HEK293 (cell line): ENCODE data around the gene ERCC6L.

ENCODE experiments used
- HOXC10 ChIP-seq: sonication (generic); formaldehyde crosslinking; IDR thresholded peaks from 2 replicates; pipeline ENCODE4 v1.8.1; 2023; ENCODE audit warnings: mild to moderate bottlenecking, missing genetic modification reagents
- HOXD13 ChIP-seq: sonication (generic); formaldehyde crosslinking; IDR thresholded peaks from 2 replicates; pipeline ENCODE4 v1.8.0; 2022; ENCODE audit warnings: missing genetic modification reagents, borderline replicate concordance
- IKZF3 ChIP-seq: fragments of 450-650 bp; IDR thresholded peaks from 2 replicates; pipeline ENCODE4 v1.5.0; 2018; ENCODE audit warnings: missing biosample characterization, mild to moderate bottlenecking, missing genetic modification characterization, moderate library complexity
- KLF1 ChIP-seq: fragments of 450-650 bp; formaldehyde crosslinking; IDR thresholded peaks from 2 replicates; pipeline ENCODE4 v1.5.1; 2016; ENCODE audit warnings: missing biosample characterization, missing genetic modification characterization
- KLF17 ChIP-seq: fragments of 450-650 bp; formaldehyde crosslinking; IDR thresholded peaks from 2 replicates; pipeline ENCODE4 v1.5.1; 2016; ENCODE audit warnings: missing biosample characterization, missing genetic modification characterization
- PATZ1 ChIP-seq: fragments of 450-650 bp; formaldehyde crosslinking; IDR thresholded peaks from 2 replicates; pipeline ENCODE4 v1.5.1; 2016; ENCODE audit warnings: missing biosample characterization, missing genetic modification characterization
- PRDM1 ChIP-seq: fragments of 450-650 bp; formaldehyde crosslinking; IDR thresholded peaks from 2 replicates; pipeline ENCODE4; 2016; ENCODE audit warnings: missing biosample characterization, missing genetic modification characterization
- PRDM10 ChIP-seq: fragments of 450-650 bp; formaldehyde crosslinking; IDR thresholded peaks from 2 replicates; pipeline ENCODE4 v1.5.1; 2016; ENCODE audit warnings: missing biosample characterization, missing genetic modification characterization
- ZBTB10 ChIP-seq: fragments of 450-650 bp; formaldehyde crosslinking; IDR thresholded peaks from 2 replicates; pipeline ENCODE4 v1.5.1; 2016; ENCODE audit warnings: missing biosample characterization, missing genetic modification characterization
- ZBTB20 ChIP-seq: fragments of 450-650 bp; formaldehyde crosslinking; IDR thresholded peaks from 2 replicates; pipeline ENCODE4 v1.5.1; 2016; ENCODE audit warnings: missing biosample characterization, missing genetic modification characterization
- ZNF114 ChIP-seq: fragments of 450-650 bp; formaldehyde crosslinking; IDR thresholded peaks from 2 replicates; pipeline ENCODE4 v1.5.0; 2017; ENCODE audit warnings: missing biosample characterization, missing genetic modification characterization
- ZNF214 ChIP-seq: fragments of 450-650 bp; formaldehyde crosslinking; IDR thresholded peaks from 2 replicates; pipeline ENCODE4 v1.5.1; 2017; ENCODE audit warnings: missing biosample characterization, mild to moderate bottlenecking, missing genetic modification characterization, borderline replicate concordance
- ZNF335 ChIP-seq: fragments of 450-650 bp; formaldehyde crosslinking; conservative IDR thresholded peaks from 2 replicates; pipeline ENCODE4 v1.5.1; 2016; ENCODE audit warnings: missing biosample characterization, missing genetic modification characterization
- ZNF391 ChIP-seq: fragments of 450-650 bp; formaldehyde crosslinking; IDR thresholded peaks from 2 replicates; pipeline ENCODE4 v1.5.1; 2016; ENCODE audit warnings: low read depth, missing biosample characterization, missing genetic modification characterization, borderline replicate concordance
- ZNF449 ChIP-seq: fragments of 450-650 bp; formaldehyde crosslinking; IDR thresholded peaks from 2 replicates; pipeline ENCODE4 v1.5.1; 2017; ENCODE audit warnings: missing biosample characterization, mild to moderate bottlenecking, missing genetic modification characterization, moderate library complexity
- ZNF548 ChIP-seq: fragments of 450-650 bp; formaldehyde crosslinking; IDR thresholded peaks from 2 replicates; pipeline ENCODE4 v1.5.1; 2016; ENCODE audit warnings: missing biosample characterization, missing genetic modification characterization
- ZNF558 ChIP-seq: fragments of 450-650 bp; formaldehyde crosslinking; IDR thresholded peaks from 2 replicates; pipeline ENCODE4 v1.5.1; 2016; ENCODE audit warnings: missing biosample characterization, missing genetic modification characterization
- ZNF561 ChIP-seq: fragments of 450-650 bp; IDR thresholded peaks from 2 replicates; pipeline ENCODE4 v1.5.1; 2018; ENCODE audit warnings: missing biosample characterization, missing genetic modification characterization, borderline replicate concordance
- ZNF585B ChIP-seq: fragments of 450-650 bp; formaldehyde crosslinking; IDR thresholded peaks from 2 replicates; pipeline ENCODE4 v1.5.1; 2016; ENCODE audit warnings: missing biosample characterization, missing genetic modification characterization
- ZNF600 ChIP-seq: fragments of 450-650 bp; formaldehyde crosslinking; IDR thresholded peaks from 2 replicates; pipeline ENCODE4 v1.5.1; 2016; ENCODE audit warnings: missing biosample characterization, missing genetic modification characterization
- ZNF610 ChIP-seq: fragments of 450-650 bp; formaldehyde crosslinking; IDR thresholded peaks from 2 replicates; pipeline ENCODE4 v1.5.1; 2016; ENCODE audit warnings: missing biosample characterization, missing genetic modification characterization, borderline replicate concordance
- ZNF629 ChIP-seq: fragments of 450-650 bp; formaldehyde crosslinking; IDR thresholded peaks from 2 replicates; pipeline ENCODE4 v1.5.1; 2017; ENCODE audit warnings: missing biosample characterization, missing genetic modification characterization
- ZNF701 ChIP-seq: fragments of 450-650 bp; formaldehyde crosslinking; IDR thresholded peaks from 2 replicates; pipeline ENCODE4 v1.5.1; 2016; ENCODE audit warnings: missing biosample characterization, missing genetic modification characterization
- ZNF747 ChIP-seq: fragments of 450-650 bp; formaldehyde crosslinking; IDR thresholded peaks from 2 replicates; pipeline ENCODE4 v1.5.1; 2016; ENCODE audit warnings: missing biosample characterization, missing genetic modification characterization
- TF ChIP-seq, protein P1 (sequence below): fragments of 450-650 bp; formaldehyde crosslinking; IDR thresholded peaks from 2 replicates; pipeline ENCODE4 v1.5.1; 2016; ENCODE audit warnings: missing biosample characterization, missing genetic modification characterization
- TF ChIP-seq, protein P2 (sequence below): fragments of 450-650 bp; formaldehyde crosslinking; IDR thresholded peaks from 2 replicates; pipeline ENCODE4 v1.5.1; 2016; ENCODE audit warnings: missing biosample characterization, missing genetic modification characterization

ERCC6L gene

GRCh38 chrX:72181178-72182125 is 57.4 kb downstream of the ERCC6L start, which contains the start of gene PIN4 (continued):
- TF ChIP-seq PRDM10 (tag by site-specific recombination) (peak; percentile 88), PATZ1 (peak; percentile 99), ZNF548 (tag by site-specific recombination) (no peak), KLF17 (no peak), PRDM1 (peak; percentile 86), HOXD13 (CRISPR knock-in tag) (no peak), ZNF600 (tag by site-specific recombination) (peak; percentile 27; the same call in 1 of the 2 replicates), ZNF114 (tag by site-specific recombination) (no peak), ZNF561 (tag by site-specific recombination) (peak; percentile 54; the same call in 1 of the 2 replicates), ZNF747 (tag by site-specific recombination) (no peak), HOXC10 (no peak), ZNF391 (tag by site-specific recombination) (no peak; the same call in 1 of the 2 replicates), ZNF335 (tag by site-specific recombination) (peak; percentile 100), KLF1 (tag by site-specific recombination) (peak; percentile 70; the same call in 1 of the 2 replicates), ZNF610 (tag by site-specific recombination) (0 out of 2 replicates have a peak, but pooled peaks have one; percentile 13), ZNF214 (tag by site-specific recombination) (no peak), ZNF629 (peak; percentile 78), IKZF3 (tag by site-specific recombination) (peak; percentile 96), ZNF558 (tag by site-specific recombination) (no peak), ZNF449 (peak; percentile 73; the same call in 1 of the 2 replicates), ZNF585B (tag by site-specific recombination) (no peak), ZNF701 (tag by site-specific recombination) (no peak), ZBTB20 (tag by site-specific recombination) (no peak; the same call in 1 of the 2 replicates), ZBTB10 (tag by site-specific recombination) (peak; percentile 100)
- TF ChIP-seq, protein P1, sequence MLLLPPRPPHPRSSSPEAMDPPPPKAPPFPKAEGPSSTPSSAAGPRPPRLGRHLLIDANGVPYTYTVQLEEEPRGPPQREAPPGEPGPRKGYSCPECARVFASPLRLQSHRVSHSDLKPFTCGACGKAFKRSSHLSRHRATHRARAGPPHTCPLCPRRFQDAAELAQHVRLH (tag by site-specific recombination): 0 out of 2 replicates have a peak, but pooled peaks have one; percentile 13
- TF ChIP-seq, protein P2, sequence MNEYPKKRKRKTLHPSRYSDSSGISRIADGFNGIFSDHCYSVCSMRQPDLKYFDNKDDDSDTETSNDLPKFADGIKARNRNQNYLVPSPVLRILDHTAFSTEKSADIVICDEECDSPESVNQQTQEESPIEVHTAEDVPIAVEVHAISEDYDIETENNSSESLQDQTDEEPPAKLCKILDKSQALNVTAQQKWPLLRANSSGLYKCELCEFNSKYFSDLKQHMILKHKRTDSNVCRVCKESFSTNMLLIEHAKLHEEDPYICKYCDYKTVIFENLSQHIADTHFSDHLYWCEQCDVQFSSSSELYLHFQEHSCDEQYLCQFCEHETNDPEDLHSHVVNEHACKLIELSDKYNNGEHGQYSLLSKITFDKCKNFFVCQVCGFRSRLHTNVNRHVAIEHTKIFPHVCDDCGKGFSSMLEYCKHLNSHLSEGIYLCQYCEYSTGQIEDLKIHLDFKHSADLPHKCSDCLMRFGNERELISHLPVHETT (tag by site-specific recombination): peak; percentile 90
